ENCODE measurements around the gene GPATCH2. TPM values are rescaled to one million over a fixed set of nuclear protein-coding genes. Genes with fewer than 3 reads are reported as not detected.

GPATCH2 gene
- total RNA-seq, 1 experiment from 2014 or later = 11.2 TPM

DNA sequence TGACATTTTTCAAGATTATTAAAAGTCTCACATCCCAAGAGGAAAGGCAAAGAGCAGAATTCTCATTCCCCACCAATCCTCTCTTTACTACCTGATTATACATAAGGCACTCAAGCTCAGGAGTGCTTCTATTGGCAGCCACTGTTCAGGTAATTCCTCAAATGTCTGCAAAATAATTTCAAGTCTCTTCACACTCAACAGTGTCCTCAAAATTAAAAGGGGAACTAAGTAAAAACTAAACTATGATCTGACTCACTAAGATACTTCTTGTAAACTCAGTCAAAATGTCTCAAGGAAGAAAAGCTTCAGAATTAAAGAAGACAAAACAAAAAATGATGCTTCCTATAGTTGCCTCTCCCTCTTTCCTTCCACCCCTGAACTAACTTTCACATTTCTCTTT lies 135.6 kb downstream of the GPATCH2 start:
- in situ Hi-C loops (cut with HindIII; ENCODE audit: low pct_unique_long_range_greater_than_20kb, low sequenced_read_pairs) = no loop called here
- no peak for ATAC-seq
- no peak for DNase-seq (ENCODE audit: low read depth, low spot score)
- Histone ChIP-seq H3K4me1 (ENCODE audit: control insufficient read depth, insufficient read depth, low read length) (no peaks in the 10 kb centered on the region), H3K27ac (ENCODE audit: low read length) (no peak overlapping the region), H3K9me3 (ENCODE audit: control insufficient read depth, insufficient read depth, low read depth, low read length) (no peaks in the 10 kb centered on the region), H3K36me3 (ENCODE audit: control insufficient read depth, insufficient read depth, low read length) (no peaks in the 10 kb centered on the region), H3K27me3 (ENCODE audit: control insufficient read depth, insufficient read depth, low read length) (no peaks in the 10 kb centered on the region), H3K4me3 (ENCODE audit: low read depth in 2 of 2, low read length in 2 of 2) (no peak overlapping the region)
- ChIA-PET POLR2A (interaction anchor here (0.5 kb wide), 1 partner anchor 20 kb away, joined by 7 read pairs; no protein-coding TSS in a partner anchor), CTCF (no interaction called here)
- TF ChIP-seq, protein P1, sequence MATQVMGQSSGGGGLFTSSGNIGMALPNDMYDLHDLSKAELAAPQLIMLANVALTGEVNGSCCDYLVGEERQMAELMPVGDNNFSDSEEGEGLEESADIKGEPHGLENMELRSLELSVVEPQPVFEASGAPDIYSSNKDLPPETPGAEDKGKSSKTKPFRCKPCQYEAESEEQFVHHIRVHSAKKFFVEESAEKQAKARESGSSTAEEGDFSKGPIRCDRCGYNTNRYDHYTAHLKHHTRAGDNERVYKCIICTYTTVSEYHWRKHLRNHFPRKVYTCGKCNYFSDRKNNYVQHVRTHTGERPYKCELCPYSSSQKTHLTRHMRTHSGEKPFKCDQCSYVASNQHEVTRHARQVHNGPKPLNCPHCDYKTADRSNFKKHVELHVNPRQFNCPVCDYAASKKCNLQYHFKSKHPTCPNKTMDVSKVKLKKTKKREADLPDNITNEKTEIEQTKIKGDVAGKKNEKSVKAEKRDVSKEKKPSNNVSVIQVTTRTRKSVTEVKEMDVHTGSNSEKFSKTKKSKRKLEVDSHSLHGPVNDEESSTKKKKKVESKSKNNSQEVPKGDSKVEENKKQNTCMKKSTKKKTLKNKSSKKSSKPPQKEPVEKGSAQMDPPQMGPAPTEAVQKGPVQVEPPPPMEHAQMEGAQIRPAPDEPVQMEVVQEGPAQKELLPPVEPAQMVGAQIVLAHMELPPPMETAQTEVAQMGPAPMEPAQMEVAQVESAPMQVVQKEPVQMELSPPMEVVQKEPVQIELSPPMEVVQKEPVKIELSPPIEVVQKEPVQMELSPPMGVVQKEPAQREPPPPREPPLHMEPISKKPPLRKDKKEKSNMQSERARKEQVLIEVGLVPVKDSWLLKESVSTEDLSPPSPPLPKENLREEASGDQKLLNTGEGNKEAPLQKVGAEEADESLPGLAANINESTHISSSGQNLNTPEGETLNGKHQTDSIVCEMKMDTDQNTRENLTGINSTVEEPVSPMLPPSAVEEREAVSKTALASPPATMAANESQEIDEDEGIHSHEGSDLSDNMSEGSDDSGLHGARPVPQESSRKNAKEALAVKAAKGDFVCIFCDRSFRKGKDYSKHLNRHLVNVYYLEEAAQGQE (IDR thresholded peaks at IDR 0.05; ENCODE audit: insufficient read depth in 1 of 2, low read depth in 2 of 2, low read length in 1 of 2) = no peak
- TF ChIP-seq POLR2AphosphoS5 (IDR thresholded peaks at IDR 0.05; ENCODE audit: low read depth, low read length) = no peak
- no peak for TF ChIP-seq TCF7L2 (IDR thresholded peaks at IDR 0.05; ENCODE audit: low read depth, low read length)
- TF ChIP-seq, protein P2, sequence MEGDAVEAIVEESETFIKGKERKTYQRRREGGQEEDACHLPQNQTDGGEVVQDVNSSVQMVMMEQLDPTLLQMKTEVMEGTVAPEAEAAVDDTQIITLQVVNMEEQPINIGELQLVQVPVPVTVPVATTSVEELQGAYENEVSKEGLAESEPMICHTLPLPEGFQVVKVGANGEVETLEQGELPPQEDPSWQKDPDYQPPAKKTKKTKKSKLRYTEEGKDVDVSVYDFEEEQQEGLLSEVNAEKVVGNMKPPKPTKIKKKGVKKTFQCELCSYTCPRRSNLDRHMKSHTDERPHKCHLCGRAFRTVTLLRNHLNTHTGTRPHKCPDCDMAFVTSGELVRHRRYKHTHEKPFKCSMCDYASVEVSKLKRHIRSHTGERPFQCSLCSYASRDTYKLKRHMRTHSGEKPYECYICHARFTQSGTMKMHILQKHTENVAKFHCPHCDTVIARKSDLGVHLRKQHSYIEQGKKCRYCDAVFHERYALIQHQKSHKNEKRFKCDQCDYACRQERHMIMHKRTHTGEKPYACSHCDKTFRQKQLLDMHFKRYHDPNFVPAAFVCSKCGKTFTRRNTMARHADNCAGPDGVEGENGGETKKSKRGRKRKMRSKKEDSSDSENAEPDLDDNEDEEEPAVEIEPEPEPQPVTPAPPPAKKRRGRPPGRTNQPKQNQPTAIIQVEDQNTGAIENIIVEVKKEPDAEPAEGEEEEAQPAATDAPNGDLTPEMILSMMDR (IDR thresholded peaks at IDR 0.05) = no peak
- TF ChIP-seq SIN3A (IDR thresholded peaks at IDR 0.05; ENCODE audit: borderline replicate concordance, insufficient read depth, low read depth, low read length) = no peak
- no TSS peak for BruUV-seq (replicated peaks)
- intact Hi-C loops (cut with micrococcal nuclease; ENCODE audit: unreplicated experiment) = no loop called here

DNA sequence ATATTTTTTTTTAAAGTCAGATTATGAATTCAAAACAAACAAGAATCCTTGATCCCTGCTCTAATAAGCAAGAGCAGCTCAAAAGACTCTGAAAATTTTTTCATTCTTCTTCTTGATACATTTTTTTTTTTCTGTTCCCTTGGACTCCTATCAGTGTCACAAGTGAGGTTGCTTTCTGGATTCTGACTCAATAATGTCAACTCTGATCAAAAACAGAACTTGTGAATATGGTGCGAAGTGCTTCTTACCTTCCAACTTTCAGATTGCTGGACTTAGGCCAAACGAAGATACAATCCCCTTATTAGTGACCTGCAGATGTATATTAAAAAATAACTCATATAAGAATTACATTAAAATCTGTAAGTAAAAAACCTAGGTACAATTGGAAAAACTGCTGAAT lies 136.1 kb downstream of the GPATCH2 start:
- no peak for TF ChIP-seq POLR2AphosphoS5 (IDR thresholded peaks at IDR 0.05; ENCODE audit: low read depth, low read length)
- no peak for TF ChIP-seq TCF7L2 (IDR thresholded peaks at IDR 0.05; ENCODE audit: low read depth, low read length)
- TF ChIP-seq, protein P2 (IDR thresholded peaks at IDR 0.05) = no peak
- TF ChIP-seq SIN3A (IDR thresholded peaks at IDR 0.05; ENCODE audit: borderline replicate concordance, insufficient read depth, low read depth, low read length) = no peak
- TF ChIP-seq, protein P1 (IDR thresholded peaks at IDR 0.05; ENCODE audit: insufficient read depth in 1 of 2, low read depth in 2 of 2, low read length in 1 of 2) = no peak
- no peak overlapping the region for H3K4me3 ChIP-seq (ENCODE audit: low read depth in 2 of 2, low read length in 2 of 2)
- H3K27me3 ChIP-seq (ENCODE audit: control insufficient read depth, insufficient read depth, low read length) = no peaks in the 10 kb centered on the region
- ChIA-PET CTCF (no interaction called here), POLR2A (no interaction called here)
- intact Hi-C loops (cut with micrococcal nuclease; ENCODE audit: unreplicated experiment) = no loop called here
- no TSS peak for BruUV-seq (replicated peaks)
- ATAC-seq (no peak), DNase-seq (ENCODE audit: low read depth, low spot score) (no peak)
- no peak overlapping the region for H3K27ac ChIP-seq (ENCODE audit: low read length)
- no peaks in the 10 kb centered on the region for H3K36me3 ChIP-seq (ENCODE audit: control insufficient read depth, insufficient read depth, low read length)
- H3K4me1 ChIP-seq (ENCODE audit: control insufficient read depth, insufficient read depth, low read length) = no peaks in the 10 kb centered on the region
- in situ Hi-C loops (cut with HindIII; ENCODE audit: low pct_unique_long_range_greater_than_20kb, low sequenced_read_pairs) = no loop called here
- H3K9me3 ChIP-seq (ENCODE audit: control insufficient read depth, insufficient read depth, low read depth, low read length) = no peaks in the 10 kb centered on the region
